Gastroesophageal sphincter (tissue), 3 donors: ENCODE results near the gene EFNB2.

Source experiments
- CTCF ChIP-seq, 4 experiments: fragments of 200-600 bp in 2 of 4; fragments of 450-650 bp in 2 of 4; sonication (generic) in 1 of 4; IDR thresholded peaks; one replicate each; pipeline ENCODE4 v1.5.1; 2017 to 2019; ENCODE audit warnings: antibody characterized with exemption in 4 of 4, mild to moderate bottlenecking in 2 of 4, moderate library complexity in 2 of 4
- EP300 ChIP-seq: sonication (generic); formaldehyde crosslinking; IDR thresholded peaks from one replicate; pipeline ENCODE4 v1.6.1; 2017; ENCODE audit warnings: antibody characterized with exemption, mild to moderate bottlenecking
- POLR2A ChIP-seq, 2 donors: fragments of 450-650 bp; IDR thresholded peaks; one replicate each; pipeline ENCODE4 v1.6.1; 2017; ENCODE audit warnings: antibody characterized with exemption in 2 of 2, mild to moderate bottlenecking in 2 of 2, moderate library complexity in 1 of 2

DNA sequence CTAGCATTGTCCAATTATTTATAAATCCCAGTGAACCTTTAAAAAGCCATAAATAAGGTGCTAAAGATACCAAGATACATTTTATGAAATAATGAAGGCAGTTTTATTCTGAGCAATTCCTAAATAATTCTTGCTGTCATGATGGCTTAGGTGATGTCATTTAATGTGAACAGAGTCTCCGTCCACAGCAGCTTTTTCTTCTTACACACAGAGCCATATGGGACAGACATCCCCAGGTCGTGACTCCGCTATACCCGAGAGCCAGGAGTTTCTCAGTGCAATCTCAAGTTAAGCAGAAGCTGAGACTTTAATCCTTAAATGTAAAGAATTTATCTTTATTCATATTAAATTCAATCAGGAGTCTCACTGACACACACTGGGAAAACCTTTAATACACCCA lies 29.7 kb downstream of the EFNB2 start:
- TF ChIP-seq CTCF (IDR thresholded peaks at IDR 0.05) (no peak), POLR2A (IDR thresholded peaks at IDR 0.05) (no peak), EP300 (no peak)
